ENCODE measurements around the gene SIK2.
A peak's percentile ranks its signal among the peaks of the same experiment; 100 is the strongest.

Gene SIK2

DNA sequence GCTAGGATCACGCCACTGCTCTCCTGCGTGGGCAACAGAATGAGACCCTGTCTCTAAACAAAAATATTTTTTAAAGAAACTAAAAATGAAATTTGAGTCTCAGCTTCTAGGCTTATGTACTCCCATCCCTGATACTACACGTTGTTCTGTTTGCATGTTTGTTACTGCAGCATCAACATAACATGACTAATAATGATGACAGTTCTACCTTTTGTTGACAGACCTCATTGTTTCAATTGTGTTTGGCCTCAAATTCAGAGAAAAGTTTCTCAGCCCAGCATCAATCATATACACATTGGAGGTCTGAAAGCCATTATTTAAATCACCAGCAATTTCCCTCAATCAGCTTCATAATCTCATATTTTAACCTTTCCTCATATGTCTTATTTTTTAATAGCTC lies 40.9 kb upstream of the SIK2 start:
- in situ Hi-C loops (cut with HindIII; ENCODE audit: low sequenced_read_pairs), result no loop called here

DNA sequence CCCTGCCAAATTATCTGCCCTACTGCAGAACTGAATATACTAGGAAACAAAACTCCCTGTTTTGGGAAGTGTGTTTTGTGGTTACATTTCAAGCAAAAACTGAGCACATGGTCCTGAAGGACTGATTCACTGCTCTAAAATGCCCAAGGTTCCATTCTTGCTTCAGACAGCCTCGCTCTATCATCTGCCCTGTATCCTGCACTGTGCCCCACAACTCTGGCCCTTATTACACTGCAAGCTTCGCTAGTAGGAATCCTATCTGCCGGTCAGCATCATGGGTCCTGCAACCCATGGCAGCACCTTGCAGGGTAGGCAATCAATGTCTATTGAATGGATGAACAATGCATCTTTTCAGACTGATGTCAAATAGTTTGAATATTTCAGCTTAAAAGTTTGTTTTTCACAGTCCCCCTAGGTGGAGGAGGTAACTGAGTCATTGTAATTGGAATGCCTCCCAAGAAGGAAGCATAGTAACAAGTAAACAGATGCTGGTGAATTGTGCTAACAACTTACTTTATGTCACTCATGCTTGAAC lies 40.4 kb upstream of the SIK2 start:
- in situ Hi-C loops (cut with HindIII; ENCODE audit: low sequenced_read_pairs), result no loop called here
- TF ChIP-seq CTCF (IDR thresholded peaks at IDR 0.05; ENCODE audit: low read depth, low read length), result no peak
- H3K4me3 ChIP-seq (ENCODE audit: low read depth, low read length), result no peak overlapping the region
- peak; percentile 77 for DNase-seq (ENCODE audit: low read depth, low spot score)

More for the DNA sequence above, 40.9 kb upstream of the SIK2 start:
- H3K4me3 ChIP-seq (ENCODE audit: low read depth, low read length), result no peak overlapping the region
- TF ChIP-seq CTCF (IDR thresholded peaks at IDR 0.05; ENCODE audit: low read depth, low read length), result no peak
- no peak for DNase-seq (ENCODE audit: low read depth, low spot score)

- H3K4me3 ChIP-seq (ENCODE audit: low read depth, low read length), result no peak overlapping the region
- DNase-seq (ENCODE audit: low read depth, low spot score), result no peak
- in situ Hi-C loops (cut with HindIII; ENCODE audit: low sequenced_read_pairs), result no loop called here
- no peak for TF ChIP-seq CTCF (IDR thresholded peaks at IDR 0.05; ENCODE audit: low read depth, low read length)
These were observed 39.4 kb upstream of the SIK2 start for GRCh38 chr11:111562692-111563389.

- in situ Hi-C loops (cut with HindIII; ENCODE audit: low sequenced_read_pairs), result no loop called here
- TF ChIP-seq CTCF (IDR thresholded peaks at IDR 0.05; ENCODE audit: low read depth, low read length), result peak; percentile 84
- no peak overlapping the region for H3K4me3 ChIP-seq (ENCODE audit: low read depth, low read length)
- DNase-seq (ENCODE audit: low read depth, low spot score), result peak; percentile 83
These were observed 37.0 kb upstream of the SIK2 start for GRCh38 chr11:111565114-111565720.

DNA sequence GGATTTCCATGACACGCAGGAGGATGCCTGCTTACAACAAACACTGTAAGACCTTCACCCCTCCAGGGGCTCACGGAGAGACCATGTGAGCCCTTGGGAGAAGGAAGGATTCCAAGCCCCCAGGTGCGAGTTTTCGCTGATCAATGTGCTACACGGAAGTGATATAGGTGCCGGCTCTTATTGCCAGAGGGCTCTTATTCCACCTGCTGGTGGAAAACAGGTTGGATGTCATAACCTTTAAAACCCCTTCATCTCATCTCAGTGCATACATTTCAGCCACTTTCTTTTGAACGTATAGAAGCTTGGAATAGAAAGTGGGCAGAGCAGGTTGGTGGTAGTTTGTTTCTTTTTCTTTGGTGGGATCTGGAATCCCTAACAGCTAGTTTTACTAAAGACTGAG lies 35.9 kb upstream of the SIK2 start:
- in situ Hi-C loops (cut with HindIII; ENCODE audit: low sequenced_read_pairs), result no loop called here
- no peak for DNase-seq (ENCODE audit: low read depth, low spot score)
- H3K4me3 ChIP-seq (ENCODE audit: low read depth, low read length), result no peak overlapping the region
- TF ChIP-seq CTCF (IDR thresholded peaks at IDR 0.05; ENCODE audit: low read depth, low read length), result no peak

- DNase-seq (ENCODE audit: low read depth, low spot score), result no peak
- in situ Hi-C loops (cut with HindIII; ENCODE audit: low sequenced_read_pairs), result no loop called here
- no peak overlapping the region for H3K4me3 ChIP-seq (ENCODE audit: low read depth, low read length)
- TF ChIP-seq CTCF (IDR thresholded peaks at IDR 0.05; ENCODE audit: low read depth, low read length), result no peak
These were observed 32.8 kb upstream of the SIK2 start for GRCh38 chr11:111569476-111569875.
